Measurements from ENCODE around the gene LINC00305. TPM values are rescaled to one million over a fixed set of nuclear protein-coding genes. Genes with fewer than 3 reads are reported as not detected.

LINC00305 gene
- total RNA-seq, 1 experiment from 2014 or later, result not detected

DNA sequence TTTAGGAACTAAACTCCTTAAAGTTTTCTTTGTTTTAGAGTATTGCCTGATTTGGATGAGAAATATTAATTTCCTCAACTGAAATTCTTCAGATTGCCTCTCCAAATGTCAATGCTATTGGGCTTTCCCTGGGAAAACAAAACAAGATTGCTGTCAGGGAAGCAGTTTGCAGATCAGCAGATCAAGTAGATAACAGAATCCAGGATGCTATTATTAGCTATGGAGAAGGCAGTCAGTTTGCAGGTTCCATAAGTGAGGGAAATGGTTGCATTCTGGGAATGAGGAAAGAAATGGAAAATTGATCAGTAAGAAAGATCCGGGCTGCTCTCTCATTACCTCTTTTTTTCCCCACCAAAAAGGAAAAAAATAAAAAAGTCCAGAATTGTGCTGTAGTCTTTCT is 11.0 kb downstream of the LINC00305 start:
- no peak overlapping the region for H3K4me3 ChIP-seq (ENCODE audit: low read depth, low read length)
- no TSS peak for BruUV-seq (replicated peaks)
- POLR2A ChIA-PET, result no interaction called here
- H3K4me3 Mint-ChIP-seq (ENCODE audit: unreplicated experiment), result no peak overlapping the region
- H3K36me3 ChIP-seq (ENCODE audit: control insufficient read depth, insufficient read depth, low read length), result no peaks in the 10 kb centered on the region
- intact Hi-C loops (cut with micrococcal nuclease; ENCODE audit: unreplicated experiment), result no loop called here
- no peak for DNase-seq
- no peak overlapping the region for H3K27ac Mint-ChIP-seq (ENCODE audit: unreplicated experiment)
- no peaks in the 10 kb centered on the region for H3K27me3 ChIP-seq (replicated peaks; ENCODE audit: control insufficient read depth, insufficient read depth, low read length)
- CTCF ChIA-PET, result no interaction called here
- no peaks in the 10 kb centered on the region for H3K27me3 Mint-ChIP-seq (ENCODE audit: insufficient read depth, unreplicated experiment)
- TF ChIP-seq, protein P1, sequence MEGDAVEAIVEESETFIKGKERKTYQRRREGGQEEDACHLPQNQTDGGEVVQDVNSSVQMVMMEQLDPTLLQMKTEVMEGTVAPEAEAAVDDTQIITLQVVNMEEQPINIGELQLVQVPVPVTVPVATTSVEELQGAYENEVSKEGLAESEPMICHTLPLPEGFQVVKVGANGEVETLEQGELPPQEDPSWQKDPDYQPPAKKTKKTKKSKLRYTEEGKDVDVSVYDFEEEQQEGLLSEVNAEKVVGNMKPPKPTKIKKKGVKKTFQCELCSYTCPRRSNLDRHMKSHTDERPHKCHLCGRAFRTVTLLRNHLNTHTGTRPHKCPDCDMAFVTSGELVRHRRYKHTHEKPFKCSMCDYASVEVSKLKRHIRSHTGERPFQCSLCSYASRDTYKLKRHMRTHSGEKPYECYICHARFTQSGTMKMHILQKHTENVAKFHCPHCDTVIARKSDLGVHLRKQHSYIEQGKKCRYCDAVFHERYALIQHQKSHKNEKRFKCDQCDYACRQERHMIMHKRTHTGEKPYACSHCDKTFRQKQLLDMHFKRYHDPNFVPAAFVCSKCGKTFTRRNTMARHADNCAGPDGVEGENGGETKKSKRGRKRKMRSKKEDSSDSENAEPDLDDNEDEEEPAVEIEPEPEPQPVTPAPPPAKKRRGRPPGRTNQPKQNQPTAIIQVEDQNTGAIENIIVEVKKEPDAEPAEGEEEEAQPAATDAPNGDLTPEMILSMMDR (IDR thresholded peaks at IDR 0.05; ENCODE audit: insufficient read depth in 1 of 2, low read depth in 1 of 2, low read length in 1 of 2, severe bottlenecking in 1 of 2, unreplicated experiment in 1 of 2), result no peak
- H3K9me3 Mint-ChIP-seq (ENCODE audit: unreplicated experiment), result peaks cover 6% of the 10 kb centered on the region
- H3K4me1 ChIP-seq, result no peaks in the 10 kb centered on the region
- no peaks in the 10 kb centered on the region for H3K36me3 Mint-ChIP-seq (ENCODE audit: insufficient read depth, unreplicated experiment)
- H3K9me3 ChIP-seq, result no peaks in the 10 kb centered on the region
- no peaks in the 10 kb centered on the region for H3K4me1 Mint-ChIP-seq (ENCODE audit: low read depth, unreplicated experiment)

DNA sequence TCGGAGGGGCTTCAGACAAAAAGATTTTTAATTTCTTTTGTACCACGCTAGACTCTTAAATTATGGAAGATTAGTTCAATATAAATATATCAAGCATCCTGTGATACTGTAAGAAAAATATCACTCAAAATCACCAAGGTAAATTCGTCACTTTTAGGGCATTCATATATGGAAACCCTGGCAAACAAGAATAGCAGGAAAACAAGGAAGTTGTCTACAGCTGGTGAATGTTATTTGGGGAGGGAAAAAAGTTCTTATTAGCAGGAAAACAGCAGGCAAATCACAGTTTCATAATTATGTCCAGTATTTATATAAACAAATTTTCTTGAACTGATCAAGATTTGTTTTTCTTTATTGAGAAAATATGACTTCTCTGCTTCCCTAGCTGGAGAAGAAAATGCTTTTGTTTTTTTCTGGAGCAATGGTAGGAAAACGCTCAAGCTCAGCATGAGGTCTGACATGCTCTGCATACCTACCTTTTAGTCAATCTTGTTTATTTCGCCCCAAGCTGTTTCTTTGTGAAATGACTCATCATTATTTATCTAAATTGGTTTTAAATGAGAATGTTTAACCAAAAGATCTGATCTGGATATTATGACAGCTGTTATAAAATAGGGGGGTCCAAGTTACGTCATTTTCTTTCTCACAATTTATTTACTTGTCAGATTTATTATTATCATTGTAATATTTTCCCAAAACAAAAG is 14.7 kb downstream of the LINC00305 start:
- ChIA-PET CTCF (no interaction called here), POLR2A (no interaction called here)
- Histone ChIP-seq H3K4me3 (ENCODE audit: low read depth, low read length) (no peak overlapping the region), H3K36me3 (ENCODE audit: control insufficient read depth, insufficient read depth, low read length) (no peaks in the 10 kb centered on the region), H3K27me3 (replicated peaks; ENCODE audit: control insufficient read depth, insufficient read depth, low read length) (no peaks in the 10 kb centered on the region), H3K4me1 (no peaks in the 10 kb centered on the region), H3K9me3 (no peaks in the 10 kb centered on the region)
- no peak for DNase-seq
- BruUV-seq (replicated peaks), result no TSS peak
- Mint-ChIP-seq H3K36me3 (ENCODE audit: insufficient read depth, unreplicated experiment) (no peaks in the 10 kb centered on the region), H3K9me3 (ENCODE audit: unreplicated experiment) (no peaks in the 10 kb centered on the region), H3K4me1 (ENCODE audit: low read depth, unreplicated experiment) (no peaks in the 10 kb centered on the region), H3K27me3 (ENCODE audit: insufficient read depth, unreplicated experiment) (no peaks in the 10 kb centered on the region), H3K4me3 (ENCODE audit: unreplicated experiment) (no peak overlapping the region), H3K27ac (ENCODE audit: unreplicated experiment) (no peak overlapping the region)
- TF ChIP-seq, protein P1 (IDR thresholded peaks at IDR 0.05; ENCODE audit: insufficient read depth in 1 of 2, low read depth in 1 of 2, low read length in 1 of 2, severe bottlenecking in 1 of 2, unreplicated experiment in 1 of 2), result no peak
- intact Hi-C loops (cut with micrococcal nuclease; ENCODE audit: unreplicated experiment), result no loop called here

- no peaks in the 10 kb centered on the region for H3K27me3 Mint-ChIP-seq (ENCODE audit: insufficient read depth, unreplicated experiment)
- no peak overlapping the region for H3K27ac Mint-ChIP-seq (ENCODE audit: unreplicated experiment)
- no peaks in the 10 kb centered on the region for H3K36me3 Mint-ChIP-seq (ENCODE audit: insufficient read depth, unreplicated experiment)
- Histone ChIP-seq H3K27me3 (replicated peaks; ENCODE audit: control insufficient read depth, insufficient read depth, low read length) (no peaks in the 10 kb centered on the region), H3K4me3 (ENCODE audit: low read depth, low read length) (no peak overlapping the region), H3K4me1 (no peaks in the 10 kb centered on the region), H3K36me3 (ENCODE audit: control insufficient read depth, insufficient read depth, low read length) (no peaks in the 10 kb centered on the region), H3K9me3 (no peaks in the 10 kb centered on the region)
- ChIA-PET CTCF (no interaction called here), POLR2A (no interaction called here)
- no peaks in the 10 kb centered on the region for H3K9me3 Mint-ChIP-seq (ENCODE audit: unreplicated experiment)
- intact Hi-C loops (cut with micrococcal nuclease; ENCODE audit: unreplicated experiment), result no loop called here
- H3K4me1 Mint-ChIP-seq (ENCODE audit: low read depth, unreplicated experiment), result no peaks in the 10 kb centered on the region
- TF ChIP-seq, protein P1 (IDR thresholded peaks at IDR 0.05; ENCODE audit: insufficient read depth in 1 of 2, low read depth in 1 of 2, low read length in 1 of 2, severe bottlenecking in 1 of 2, unreplicated experiment in 1 of 2), result no peak
- BruUV-seq (replicated peaks), result no TSS peak
- DNase-seq, result no peak
- no peak overlapping the region for H3K4me3 Mint-ChIP-seq (ENCODE audit: unreplicated experiment)
These were observed 16.0 kb downstream of the LINC00305 start for GRCh38 chr18:64132871-64133270.

Measured in Caco-2 (cell line).